ENCODE measurements around the gene ATP2B3.
A peak's percentile ranks its signal among the peaks of the same experiment; 100 is the strongest.

ATP2B3 gene

DNA sequence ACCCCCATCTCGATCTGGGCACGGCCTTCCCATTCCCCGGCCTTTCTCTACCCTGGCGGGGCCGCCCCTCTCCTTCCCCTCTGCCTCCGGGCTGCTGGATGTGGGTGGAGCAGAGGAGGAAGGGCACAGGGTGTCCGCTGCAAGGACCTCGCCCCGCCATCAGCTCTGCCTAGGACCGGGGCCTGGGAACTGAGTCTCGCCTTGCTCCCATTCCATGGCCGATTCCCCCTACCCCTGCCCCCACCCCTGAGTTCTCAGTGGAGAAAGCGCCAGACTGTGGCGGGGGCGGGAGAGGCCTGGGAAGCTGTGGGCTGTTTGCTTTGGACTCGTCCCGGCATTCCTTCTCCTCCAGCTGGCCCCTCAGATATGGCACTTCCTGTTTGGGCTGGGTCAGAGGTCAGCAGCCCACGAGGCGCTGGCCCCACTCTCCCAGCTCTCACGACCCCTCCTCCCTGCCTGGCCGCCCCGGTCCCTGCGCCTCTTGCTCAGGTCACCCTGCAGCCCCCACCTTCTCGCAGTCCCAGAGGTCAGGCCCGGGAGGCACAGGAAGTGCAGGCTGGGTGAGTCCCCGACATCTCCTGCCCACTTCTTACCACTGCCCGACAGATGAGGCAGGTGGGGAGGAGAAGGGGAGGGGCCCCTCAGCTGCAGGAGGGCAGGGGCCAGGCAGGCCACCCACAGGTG is 29.1 kb upstream of the ATP2B3 start:
- no peak for DNase-seq (ENCODE audit: low read depth)

DNA sequence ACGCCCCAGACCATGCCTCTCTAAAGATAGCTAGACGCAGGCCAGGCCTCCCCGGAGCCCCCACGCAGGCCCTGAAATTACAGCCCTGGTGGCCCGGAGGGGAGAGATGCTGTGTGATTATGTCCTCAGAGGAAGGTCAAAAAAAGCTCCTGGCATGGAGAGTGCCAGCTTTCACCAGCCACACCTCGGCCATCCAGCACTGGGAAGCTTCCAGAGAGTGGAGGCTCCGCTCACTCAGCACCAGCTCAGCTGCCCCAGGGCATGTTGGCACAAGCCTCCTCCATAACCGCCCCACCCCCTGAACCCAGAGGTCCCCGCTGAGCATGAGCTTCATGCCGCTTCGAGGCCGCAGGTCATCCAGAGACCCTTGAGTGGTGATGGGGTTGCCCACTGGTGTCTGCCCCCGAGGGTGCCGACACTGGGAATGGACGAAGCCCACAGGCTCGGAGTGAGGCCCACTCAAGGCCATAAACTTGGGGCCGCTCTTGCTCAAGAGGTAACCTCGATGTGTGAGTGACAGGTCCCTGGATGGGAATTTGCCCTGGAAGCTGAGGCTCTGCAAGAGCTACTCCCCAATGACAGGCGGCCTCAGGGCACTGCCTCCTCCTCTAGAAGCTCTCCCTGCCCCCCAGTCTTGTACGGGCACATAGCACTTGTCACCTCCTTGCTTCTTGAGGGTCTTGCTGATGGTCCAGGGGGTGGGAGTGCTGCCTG is 27.1 kb upstream of the ATP2B3 start:
- DNase-seq (ENCODE audit: low read depth) = no peak

DNA sequence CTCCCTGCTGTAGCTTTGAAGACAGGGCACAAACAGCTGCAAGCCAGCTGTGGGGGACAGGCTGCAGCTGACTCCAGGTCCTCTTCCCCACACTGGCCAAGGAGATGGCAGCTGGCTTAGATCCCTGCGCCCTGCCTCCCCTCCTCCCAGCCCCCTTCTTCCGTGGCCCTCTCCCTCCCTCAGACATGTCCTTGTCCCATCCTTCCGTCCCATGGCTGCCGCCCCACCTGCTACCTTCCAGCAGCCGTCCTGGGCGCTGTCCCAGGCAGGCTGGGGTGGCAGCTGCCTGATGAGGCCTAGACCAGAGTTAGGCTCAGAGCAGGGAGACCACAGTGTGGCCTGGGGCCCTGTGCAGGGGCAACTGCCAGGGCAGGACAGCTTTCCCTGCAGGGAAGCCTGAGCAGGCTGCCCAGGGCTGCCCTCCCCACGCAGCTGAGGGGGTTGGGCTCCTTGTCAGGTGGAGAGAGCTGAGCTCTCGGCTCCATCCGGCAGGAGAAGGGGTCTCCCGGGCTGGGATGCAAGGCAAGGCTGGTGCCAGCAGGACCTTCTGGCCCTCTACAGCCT is 26.0 kb upstream of the ATP2B3 start:
- no peak for DNase-seq (ENCODE audit: low read depth)

DNA sequence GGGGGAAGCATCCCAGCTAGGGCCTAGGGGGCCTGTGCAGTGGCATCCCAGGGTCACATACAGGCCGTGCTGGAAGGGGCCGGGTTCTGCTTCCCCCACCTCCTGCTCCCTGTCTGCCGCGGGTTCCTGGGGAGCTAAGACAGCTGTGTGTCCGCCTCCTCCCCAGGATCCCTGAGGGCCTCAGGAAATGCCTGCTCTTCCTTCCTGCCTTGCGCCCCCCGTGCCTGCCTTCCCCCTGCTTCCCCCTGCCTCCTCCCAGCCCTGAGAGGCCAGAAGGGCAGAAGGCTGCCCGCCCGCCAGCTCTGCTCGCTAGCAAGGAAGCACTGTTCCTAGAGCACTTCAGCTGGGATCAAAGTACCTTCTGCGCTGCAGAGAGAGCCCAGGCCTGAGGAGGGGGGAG is 25.5 kb upstream of the ATP2B3 start:
- no peak for DNase-seq (ENCODE audit: low read depth)

DNA sequence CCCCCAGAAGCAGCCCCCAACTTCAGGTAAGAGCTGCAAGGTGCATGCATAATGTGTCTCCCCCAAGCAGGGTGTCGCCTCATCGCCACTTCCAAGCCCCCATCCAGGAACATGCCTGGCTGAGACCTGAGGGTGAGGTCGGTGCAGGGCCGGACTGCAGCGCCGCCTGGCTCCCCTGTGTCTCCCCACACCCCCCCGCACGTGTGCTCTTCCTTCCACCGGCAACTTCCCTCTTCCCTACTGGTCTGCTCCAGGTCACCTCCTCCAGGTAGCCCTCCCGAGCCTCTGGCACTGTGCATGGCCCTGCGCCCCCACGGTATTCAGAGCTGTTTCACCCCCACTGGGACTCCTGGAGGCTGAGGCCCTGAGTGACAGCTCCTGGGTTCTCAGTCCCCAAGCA is 24.9 kb upstream of the ATP2B3 start:
- DNase-seq (ENCODE audit: low read depth) = no peak

DNA sequence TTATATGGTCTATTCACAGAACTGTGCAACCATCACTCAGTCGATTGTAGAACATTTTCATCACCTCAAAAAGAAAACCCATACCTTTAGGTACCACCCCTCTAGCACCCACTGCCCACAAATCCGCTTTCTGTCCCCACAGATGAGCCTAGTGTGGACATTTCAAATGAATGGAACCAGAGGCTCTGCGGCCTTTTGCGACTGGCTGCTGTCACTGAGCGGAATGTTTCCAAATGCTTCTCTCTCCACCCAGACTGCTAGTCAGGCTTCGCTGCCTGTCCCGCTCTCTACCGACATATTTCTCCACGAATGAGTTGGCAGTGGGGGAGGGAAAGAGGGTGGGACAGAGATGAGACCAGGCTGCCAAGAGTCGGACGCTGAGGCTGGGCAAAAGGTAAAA is 24.4 kb upstream of the ATP2B3 start:
- no peak for DNase-seq (ENCODE audit: low read depth)

DNA sequence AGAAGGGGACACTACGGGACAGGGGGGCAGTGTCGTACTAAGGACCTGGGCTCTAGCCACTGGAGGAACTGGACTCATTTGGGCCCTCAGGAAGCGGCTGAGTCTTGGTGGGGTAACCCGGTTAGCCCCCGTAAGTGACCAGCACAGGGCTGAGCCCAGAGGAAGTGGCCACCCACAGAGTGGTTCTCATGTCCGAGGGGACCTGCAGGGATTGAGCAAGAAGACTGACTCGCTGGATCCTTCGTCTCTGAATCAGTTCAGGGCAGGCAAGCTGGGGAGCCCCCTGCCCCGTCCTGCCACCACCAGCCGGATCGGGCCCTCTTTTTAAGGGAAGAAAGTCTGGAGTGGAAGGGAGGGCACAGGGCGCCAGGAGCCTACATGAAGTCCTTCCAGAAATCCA is 23.4 kb upstream of the ATP2B3 start:
- no peak for DNase-seq (ENCODE audit: low read depth)

DNA sequence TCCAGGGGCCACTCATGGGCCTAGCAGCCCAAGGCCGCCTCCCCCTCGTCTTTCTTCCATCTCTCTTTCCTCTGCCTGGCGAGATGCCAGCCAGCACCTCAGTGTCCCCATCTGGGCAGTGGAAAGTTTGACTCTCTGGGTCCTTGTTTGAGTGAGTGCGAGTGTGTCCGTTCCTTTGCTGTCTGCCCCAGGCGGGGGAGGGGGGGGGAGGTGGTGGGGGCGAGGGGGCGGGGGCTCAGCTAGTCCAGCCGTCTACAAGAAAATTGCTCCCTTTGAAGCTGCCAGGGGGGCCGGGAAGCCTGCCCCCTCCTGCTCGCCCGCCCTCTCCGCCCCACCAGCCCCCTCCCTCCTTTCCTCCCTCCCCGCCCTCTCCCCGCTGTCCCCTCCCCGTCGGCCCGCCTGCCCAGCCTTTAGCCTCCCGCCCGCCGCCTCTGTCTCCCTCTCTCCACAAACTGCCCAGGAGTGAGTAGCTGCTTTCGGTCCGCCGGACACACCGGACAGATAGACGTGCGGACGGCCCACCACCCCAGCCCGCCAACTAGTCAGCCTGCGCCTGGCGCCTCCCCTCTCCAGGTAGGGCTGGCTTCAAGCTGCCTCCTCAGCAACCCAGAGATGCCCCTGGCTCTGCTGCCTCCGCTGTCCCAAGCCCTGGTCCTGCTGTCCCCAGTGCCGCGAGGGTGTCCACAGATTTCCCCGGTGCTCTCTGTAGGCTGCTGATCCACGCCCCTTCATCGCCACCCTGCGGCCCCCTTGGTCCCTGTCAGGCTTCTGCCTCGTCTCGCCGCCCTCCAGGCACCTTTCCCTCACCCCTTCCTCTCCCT is 22.7 kb upstream of the ATP2B3 start, which contains the start of gene BGN:
TSS of gene BGN (plus strand) at position 440 of the 821 bp plus-strand sequence. CDS start 9,652 bp downstream, outside the sequence.
- DNase-seq (ENCODE audit: low read depth) = no peak

DNA sequence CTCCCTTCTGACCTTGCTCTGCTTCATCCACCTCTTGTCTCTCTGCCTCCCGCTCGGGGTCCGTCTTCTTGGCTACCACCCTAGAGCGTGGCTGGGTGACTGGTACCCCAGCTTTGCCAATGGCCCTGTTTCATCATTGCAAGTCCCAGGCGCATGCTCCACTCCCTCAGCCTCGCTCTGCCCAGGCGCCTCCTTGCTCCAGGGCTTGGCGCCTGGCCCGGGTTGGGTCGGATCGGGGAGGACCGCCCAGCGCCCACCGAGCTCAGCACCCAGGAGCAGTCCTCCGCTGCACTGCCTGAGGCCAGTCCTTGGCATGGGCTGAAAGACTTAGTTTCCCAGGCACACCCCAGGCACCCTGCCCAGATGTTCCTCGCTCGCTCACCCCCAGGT is 22.1 kb upstream of the ATP2B3 start:
- no peak for DNase-seq (ENCODE audit: low read depth)

DNA sequence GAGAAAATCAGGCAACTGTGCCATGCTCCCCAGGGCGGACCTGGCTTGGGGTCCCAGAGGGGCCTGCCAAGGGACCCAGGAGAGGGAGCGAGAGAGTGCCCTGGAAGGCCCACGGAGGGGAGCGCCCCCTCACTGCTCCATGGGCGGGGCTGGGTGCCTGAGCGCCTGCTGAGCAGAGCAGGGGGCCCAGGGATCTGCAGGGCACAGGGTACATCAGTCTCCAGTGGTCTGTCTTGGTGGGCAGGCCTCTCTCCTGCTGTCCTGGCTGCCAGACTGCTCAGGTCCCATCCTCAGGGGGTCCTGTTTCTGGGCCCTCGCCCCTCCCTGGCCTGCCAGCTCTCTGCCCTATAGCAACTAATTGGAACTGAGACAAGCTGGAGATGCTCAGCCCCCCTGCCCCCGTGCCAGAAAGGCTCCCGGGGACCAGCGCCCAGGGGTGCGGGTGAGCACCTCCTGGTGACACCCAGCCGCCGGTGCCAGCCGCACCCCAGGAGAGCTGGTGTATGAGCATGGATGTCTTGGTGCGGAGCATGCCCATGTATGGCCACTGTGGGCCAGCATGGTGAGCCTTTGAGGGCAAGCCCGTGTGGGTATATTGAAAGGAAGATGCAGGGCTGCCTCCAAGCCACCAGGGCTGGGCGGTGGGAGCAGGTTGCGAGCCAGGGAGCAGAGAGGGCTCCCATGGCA is 21.4 kb upstream of the ATP2B3 start:
- no peak for DNase-seq (ENCODE audit: low read depth)

DNA sequence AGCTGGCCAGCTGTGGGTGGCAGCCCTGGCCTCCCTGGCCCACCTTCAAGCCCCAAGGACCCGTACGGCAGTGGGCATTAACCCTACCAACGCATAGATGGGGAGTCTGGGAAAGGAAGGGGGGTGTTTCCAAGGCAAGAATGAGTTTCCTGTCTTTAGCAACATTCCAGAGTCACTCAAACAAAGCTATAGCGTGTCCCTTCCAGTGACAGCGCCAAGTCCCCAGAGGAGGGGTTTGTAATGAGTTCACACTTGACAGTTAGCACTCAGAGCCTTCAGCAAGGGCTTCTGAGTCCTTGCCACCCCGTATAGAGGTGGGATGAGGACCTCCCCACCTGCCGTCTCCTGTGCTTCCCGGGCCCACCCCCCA is 20.9 kb upstream of the ATP2B3 start:
- no peak for DNase-seq (ENCODE audit: low read depth)

DNA sequence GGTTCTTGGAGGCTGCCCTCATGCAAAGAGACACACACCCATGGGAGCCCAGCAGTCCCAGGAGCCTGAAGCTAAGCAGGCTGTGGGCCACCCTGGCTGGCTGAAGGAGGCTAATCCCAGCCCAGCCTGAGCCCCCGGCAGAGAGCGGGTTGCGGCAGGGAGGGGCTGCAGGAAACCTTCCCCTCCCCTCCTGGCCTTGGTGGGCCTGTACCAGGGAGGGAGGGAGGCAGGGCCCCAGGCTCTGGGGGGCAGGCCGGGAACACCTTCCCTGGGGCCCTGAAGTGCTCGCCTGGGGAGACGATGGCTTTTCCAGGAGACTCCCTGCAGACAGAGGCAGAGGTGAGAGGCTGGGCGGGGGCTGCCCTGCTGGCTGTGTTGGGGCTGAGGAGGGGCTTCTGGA is 19.0 kb upstream of the ATP2B3 start:
- no peak for DNase-seq (ENCODE audit: low read depth)

DNA sequence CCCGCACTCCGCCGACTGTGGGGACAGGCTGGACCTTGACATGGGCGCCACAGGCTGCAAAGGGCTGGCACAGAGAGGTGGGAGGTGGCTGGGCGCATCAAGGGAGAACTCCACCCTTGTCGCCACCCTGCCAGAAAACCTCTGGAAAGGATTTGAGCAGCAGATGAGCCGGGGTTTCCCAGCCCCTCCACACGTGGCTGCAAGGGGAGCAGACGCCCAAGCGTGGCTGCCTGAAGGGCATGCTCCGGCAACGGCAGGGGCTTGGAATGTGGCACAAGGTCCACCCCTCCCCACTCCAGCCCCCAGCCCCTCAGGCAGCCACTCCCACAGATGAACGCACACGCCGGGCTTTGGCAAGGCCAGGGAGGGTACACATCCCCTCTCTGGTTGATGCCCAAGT is 18.1 kb upstream of the ATP2B3 start:
- no peak for DNase-seq (ENCODE audit: low read depth)

DNA sequence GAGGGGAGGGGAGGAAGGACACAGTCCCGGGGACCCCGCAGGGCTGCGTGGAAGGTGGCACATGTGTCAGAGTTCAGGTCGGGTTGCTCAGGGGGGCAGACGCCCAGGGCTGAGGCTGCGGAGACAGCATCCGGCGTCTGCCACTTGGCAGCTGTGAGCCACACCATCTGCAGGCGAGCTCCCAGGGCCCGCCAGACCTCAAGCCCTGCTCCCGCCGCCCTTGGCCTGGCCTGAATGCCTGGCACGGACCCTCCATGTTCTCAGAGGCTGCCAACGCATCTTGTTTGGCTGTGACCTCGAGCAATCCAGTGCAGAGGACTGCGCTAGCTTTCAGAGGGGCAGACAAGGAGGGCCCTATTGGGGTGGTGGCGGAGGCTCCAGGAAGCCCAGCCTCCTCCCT is 17.6 kb upstream of the ATP2B3 start:
- no peak for DNase-seq (ENCODE audit: low read depth)

DNA sequence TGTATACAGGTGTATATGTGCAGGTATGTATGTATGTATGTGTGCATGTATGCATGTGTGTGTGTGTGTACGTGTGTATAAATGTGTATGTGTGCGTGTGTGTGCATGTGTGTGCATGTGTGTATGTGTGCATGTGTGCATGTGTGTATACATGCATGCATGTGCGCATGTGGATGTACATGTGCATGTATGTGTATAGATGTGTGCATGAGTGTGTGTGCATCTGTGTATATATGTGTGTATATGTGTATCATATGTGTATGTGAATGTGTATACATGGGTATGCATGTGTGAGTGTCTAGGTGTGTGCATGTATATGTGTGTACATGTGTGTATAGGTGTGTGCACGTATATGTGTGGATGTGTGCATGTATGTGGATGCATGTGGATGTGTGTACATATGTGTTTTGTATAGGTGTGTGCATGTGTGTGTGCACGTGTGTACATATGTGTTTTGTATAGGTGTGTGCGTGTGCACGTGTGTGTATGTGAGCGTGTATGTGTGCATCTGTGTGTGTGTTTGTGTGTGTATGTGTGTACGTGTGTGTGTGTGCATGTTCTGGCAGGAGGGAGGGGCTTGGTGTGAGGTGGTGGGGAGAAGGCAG is 16.7 kb upstream of the ATP2B3 start:
- no peak for DNase-seq (ENCODE audit: low read depth)

DNA sequence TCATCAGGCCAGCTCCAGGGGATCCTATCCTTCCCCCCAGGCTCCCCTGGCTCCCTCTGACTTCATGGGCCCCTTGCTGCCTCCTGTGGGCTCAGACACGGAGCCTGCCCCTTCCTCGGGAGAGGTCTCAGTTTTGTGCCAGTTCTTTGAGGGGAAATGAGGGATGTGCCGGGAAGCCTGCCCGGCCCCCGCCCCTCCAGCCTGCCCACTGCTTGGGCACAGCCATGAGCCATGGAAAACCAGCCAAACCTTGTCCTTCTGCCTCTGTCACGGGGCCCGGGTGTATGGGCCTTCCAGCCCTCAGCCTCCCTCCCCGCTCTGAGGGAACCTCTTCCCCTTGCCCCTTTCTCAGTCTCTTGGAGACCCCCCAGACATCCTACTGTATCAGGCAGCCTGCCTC is 15.9 kb upstream of the ATP2B3 start:
- no peak for DNase-seq (ENCODE audit: low read depth)

DNA sequence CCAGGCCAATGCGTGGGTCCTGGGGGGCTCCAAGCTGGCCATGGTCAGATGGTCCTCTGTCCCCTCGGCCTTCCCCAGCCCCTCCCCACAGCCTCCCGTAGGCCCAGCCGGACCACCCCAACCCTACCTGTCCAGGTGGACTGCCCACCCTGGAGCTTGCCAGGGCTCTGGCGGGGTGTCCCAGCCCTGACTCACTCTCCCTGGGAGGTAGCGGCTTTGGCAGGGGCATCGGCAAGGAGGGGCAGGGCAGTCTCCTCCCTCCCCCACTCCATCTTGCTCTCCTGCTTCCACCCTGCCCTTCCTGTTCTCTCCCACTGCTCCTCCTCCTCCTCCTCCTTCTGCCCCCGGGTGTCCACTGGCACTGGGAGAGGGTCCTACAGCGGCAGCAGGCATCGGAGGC is 15.3 kb upstream of the ATP2B3 start:
- DNase-seq (ENCODE audit: low read depth) = no peak

DNA sequence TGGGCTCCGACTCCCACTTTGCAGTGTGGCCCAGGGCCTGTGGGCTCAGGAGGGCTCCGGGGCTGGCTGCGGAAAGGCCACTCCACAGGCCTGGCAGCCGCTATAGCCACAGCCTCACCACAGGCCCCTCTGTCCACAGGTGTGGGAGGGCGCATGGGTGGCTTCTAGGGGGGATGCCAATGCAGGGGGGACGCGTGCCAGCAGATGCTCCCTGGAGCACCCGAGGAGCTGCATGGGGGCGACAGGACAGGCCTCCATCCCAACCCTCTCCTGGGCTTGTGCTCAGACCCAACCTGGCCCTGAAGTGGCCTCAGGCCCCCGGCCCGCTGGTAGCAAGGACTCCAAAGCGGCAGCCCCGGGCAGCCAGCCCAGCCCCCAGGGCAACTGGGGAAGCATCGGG is 14.6 kb upstream of the ATP2B3 start:
- DNase-seq (ENCODE audit: low read depth) = no peak

DNA sequence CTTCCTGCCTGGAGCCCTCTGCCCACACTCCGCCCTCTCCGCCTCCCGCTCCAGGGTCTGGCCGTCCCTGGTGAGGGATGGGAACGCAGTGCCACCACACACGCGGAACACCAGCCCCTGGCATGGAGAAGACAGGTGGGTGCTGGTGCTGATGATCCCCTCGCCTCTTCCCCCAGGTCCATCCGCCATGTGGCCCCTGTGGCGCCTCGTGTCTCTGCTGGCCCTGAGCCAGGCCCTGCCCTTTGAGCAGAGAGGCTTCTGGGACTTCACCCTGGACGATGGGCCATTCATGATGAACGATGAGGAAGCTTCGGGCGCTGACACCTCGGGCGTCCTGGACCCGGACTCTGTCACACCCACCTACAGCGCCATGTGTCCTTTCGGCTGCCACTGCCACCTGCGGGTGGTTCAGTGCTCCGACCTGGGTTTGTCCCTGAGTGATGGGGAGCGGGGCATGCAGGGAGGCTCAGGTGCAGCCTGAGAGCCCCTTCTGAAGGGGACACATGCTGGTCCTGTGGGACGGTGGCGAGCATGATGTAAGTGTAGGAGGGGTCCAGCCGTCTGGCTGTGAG is 12.9 kb upstream of the ATP2B3 start:
- no peak for DNase-seq (ENCODE audit: low read depth)

DNA sequence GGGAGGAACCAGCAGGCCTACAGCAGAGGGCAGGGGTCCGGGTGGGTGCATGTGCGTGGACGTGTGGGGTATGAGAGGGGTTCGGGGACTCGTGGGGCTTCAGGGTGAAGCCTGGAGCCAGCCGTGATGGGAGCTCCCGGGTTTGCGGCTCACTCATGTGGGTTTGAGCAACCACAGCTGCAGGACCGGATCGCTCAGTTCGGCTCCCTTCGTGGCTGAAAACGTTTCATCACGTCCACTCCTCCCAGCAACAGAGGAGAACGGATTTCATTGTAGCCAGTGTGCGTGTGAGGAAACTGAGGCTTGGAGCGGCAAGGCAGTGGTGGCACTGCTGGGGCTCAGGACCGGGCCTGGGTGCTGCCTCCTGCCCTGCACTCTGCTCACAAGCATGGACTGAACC is 12.1 kb upstream of the ATP2B3 start:
- DNase-seq (ENCODE audit: low read depth) = no peak

DNA sequence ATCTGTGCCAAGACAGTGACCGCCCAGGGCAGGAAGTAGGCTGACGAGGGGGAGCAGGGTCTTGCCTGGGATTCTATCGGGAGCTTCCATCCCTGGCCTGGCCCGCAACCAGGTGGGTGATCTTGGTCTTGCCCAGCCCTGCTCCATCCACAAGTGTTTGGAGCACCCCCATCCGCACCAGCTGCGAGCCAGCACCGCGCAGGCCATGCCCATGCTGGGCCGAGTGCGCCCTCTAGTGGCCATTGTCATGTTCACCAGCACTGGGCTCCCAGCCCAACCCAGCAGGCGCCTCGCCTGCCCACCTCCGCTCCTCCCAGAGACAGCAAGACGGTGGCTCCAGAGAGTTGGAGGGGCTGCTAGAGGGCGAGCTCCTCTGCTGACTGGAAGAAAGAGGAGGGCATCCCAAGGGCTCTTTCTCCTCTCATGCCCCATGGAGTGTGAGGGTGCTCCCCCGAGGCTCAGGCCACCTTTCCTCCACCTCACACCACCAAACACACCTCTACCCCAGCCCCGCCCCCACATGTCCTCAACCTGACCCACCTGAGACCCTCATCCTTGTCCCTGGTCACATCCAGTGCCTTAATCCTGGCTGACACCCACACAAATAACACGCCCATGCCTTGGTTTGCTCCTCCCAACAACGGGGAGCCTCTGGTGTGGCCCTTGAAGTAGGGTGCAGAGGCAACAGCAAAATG is 9.8 kb upstream of the ATP2B3 start:
- DNase-seq (ENCODE audit: low read depth) = peak; percentile 74

All from activated gamma-delta T cell treated with anti-CD3 and anti-CD28 coated beads, Interleukin-2, amount 50 U/mL, for 16 hours (primary cell).